ENCODE results near the gene NTN1.

The NTN1 gene

DNA sequence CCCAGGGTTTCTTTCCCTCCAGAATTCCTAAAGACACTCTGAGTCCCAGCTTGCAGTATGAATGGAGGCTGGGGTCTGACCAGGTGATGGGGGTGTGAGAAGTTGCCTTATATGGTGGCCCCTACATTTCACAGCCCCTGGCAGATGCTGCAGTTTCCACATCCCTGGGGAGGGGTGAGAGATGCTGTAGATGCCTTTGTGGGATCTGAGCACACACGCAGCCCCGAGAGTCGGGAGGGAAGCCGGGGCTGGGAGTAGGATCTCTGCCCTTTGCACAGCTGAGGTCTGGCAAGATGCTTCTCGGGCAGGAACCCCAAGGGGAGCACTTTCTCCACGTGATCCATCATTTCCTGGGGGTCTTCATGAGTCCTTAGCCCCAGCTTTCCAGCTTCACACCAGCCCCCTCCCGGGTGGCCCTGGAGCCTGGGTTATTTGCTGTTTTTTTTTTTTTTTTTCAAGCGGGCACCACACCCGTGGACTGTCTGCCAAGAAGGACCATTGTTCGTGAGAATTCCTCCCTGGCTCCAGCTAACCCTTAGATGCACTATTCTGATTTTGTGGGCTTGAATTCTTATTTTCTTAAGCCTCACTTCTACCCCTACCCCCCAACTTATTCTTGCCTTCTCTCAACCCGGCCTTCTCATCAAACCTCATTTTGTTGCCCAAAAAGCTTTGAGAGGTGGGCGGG lies 50.6 kb downstream of the NTN1 start:
- Histone ChIP-seq H3K4me3 (no peak overlapping the region), H3K27ac (peak overlapping the region in 1 of 2 donors; percentile 35)
- DNase-seq (ENCODE audit: low spot score), result no peak
- no peak for TF ChIP-seq CTCF (IDR thresholded peaks at IDR 0.05)

DNA sequence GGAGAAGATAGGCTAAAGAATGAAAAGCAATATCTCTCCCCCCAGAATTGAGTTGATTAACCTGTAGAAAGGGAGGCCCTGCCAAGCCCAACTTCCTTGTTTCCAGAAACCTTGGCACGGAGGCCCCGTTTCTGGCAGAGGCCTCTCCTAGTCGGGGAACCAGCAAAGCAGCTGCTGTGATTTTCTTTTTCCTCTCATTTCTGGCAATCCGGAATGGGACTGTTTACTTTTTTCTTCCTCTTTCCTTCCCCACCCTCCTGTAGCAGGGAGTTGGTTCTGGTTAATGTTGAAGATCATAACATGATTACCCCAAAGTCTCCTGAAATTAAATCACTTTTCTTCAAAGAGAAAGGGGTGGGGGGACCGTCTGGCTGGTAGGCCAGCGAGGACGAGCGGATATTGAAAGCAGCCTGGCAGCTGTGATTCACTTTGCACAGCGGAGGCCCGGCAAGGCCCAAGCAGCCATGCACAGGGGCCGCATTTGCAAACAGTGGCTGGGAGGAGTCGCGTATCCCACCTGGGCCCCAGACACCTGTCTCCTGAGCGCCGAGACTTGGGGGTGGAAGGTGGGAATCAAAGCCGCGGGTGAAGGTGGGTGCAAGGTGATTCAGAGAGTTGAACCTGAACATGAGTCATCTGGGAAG lies 51.5 kb downstream of the NTN1 start:
- TF ChIP-seq CTCF (IDR thresholded peaks at IDR 0.05), result no peak
- Histone ChIP-seq H3K4me3 (peak overlapping the region; percentile 17), H3K27ac (peak overlapping the region in 1 of 2 donors; percentile 35)
- DNase-seq (ENCODE audit: low spot score), result no peak

DNA sequence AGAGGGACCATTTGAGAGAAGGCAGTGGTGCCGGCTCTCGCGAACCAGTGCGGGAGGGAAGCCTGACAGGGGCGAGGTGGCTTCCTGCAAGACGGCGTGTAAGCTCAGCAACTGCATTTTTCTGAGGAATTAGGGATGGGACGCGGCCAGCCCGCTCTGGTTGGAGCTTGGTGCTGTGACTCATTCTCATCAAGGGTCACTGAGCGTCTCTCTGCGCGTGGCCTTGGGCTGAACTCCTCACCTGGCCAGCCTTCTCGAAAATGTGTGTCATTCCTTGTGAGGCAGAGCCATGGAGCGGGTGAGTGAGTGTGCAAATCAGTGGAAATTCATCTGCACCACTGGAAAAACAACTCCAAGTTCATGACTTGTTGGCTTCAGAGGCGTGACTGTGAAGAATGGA lies 52.8 kb downstream of the NTN1 start:
- TF ChIP-seq CTCF (IDR thresholded peaks at IDR 0.05), result no peak
- DNase-seq (ENCODE audit: low spot score), result no peak
- H3K4me3 ChIP-seq, result no peak overlapping the region
- no peak overlapping the region for H3K27ac ChIP-seq

GRCh38 chr17:9079461-9080103 lies 58.3 kb downstream of the NTN1 start:
- Histone ChIP-seq H3K4me3 (no peak overlapping the region), H3K27ac (no peak overlapping the region)
- DNase-seq (ENCODE audit: low spot score), result no peak
- no peak for TF ChIP-seq CTCF (IDR thresholded peaks at IDR 0.05)

GRCh38 chr17:9080296-9080914 lies 59.1 kb downstream of the NTN1 start:
- H3K4me3 ChIP-seq, result no peak overlapping the region
- no peak for DNase-seq (ENCODE audit: low spot score)
- TF ChIP-seq CTCF (IDR thresholded peaks at IDR 0.05), result no peak
- H3K27ac ChIP-seq, result no peak overlapping the region

DNA sequence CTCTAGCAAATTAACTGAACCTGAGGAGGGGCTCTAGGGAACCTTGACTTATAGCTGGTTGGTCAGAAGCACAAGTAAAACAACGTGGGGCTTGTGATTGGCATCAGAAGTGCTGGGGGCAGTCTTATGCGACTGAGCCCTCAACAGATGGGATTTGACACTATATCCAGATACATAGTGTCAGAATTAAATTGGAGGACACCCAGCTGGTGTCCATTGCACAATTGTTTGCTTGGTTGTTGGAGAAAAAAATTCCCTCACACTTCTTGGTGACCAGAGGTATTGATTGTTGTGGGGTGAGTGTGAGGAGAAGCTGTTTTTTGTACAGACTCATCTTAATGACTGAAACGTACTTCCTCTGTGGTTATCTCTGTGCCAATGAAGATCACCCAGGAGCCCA lies 59.7 kb downstream of the NTN1 start:
- no peak for DNase-seq (ENCODE audit: low spot score)
- no peak for TF ChIP-seq CTCF (IDR thresholded peaks at IDR 0.05)
- Histone ChIP-seq H3K27ac (no peak overlapping the region), H3K4me3 (no peak overlapping the region)

Measured in coronary artery (tissue), 2 donors.